Stimulated activated CD4-positive, alpha-beta T cell treated with anti-CD3 and anti-CD28 coated beads, Interleukin-15, amount 100 ng/mL, for 48 hours (primary cell): ENCODE measurements around the gene RIC8A.
A peak's percentile ranks its signal among the peaks of the same experiment; 100 is the strongest.

ENCODE experiments used
- DNase-seq, 2 donors: peaks; one replicate each; pipeline ENCODE4 v3.0.0-alpha.2; 2020; ENCODE audit warnings: low read depth in 2 of 2

Gene RIC8A

DNA sequence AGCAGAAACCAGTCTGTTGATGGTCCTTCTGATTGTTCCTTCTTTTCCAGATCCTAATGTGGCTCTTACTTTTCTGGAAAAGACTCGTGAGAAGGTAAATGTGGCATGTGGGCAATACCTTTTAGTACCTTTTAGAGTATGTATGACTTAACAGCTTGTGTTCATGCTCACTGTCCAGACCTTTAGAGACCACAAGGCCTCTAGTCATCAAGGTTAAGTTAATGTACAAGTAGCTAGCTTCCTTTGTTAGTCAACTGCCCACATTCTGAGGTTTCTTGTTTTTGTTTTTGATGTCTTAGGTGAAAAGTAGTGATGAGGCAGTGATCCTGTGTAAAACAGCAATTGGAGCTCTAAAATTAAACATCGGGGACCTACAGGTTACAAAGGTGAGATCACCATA lies 36.9 kb downstream of the RIC8A start:
- DNase-seq = no peak

DNA sequence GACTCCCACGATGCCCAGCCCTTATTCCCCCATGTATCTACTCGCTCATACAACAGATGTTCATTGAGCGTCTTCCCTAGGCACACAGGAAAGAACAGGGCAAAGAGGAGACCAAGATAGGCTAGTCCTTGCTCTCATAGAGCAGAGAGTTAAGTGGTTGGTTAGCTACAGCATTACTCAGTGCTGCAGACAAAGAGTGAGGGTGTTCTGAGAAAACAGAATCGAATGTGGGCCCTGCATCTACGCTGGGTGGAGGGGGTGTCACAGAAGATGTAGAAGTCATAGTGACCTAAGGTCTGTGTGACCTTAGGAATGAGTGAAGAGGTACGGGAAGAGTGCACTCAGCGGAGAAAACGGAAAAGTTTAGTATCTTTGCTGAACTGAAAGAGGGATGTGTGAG lies 41.6 kb downstream of the RIC8A start:
- DNase-seq = no peak

DNA sequence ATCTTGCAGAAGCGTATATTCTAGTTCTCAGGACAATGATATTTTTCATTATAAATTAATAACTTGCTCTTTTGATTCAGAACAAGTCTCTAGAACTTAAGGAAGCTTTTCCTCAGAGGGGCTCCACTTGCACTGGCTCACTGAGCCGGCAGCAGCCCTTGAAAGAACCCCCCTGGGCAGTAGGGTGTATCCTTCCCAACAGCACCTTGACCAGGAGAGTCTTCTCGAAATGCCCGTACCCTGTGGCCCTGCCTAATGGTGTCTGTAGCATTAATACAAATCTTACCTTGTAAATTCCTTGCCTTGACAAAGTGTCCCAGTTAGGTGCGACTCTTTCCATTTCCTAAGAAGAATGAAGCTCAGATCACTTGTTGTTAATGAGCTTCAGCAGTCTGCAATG lies 42.8 kb downstream of the RIC8A start:
- DNase-seq = no peak

DNA sequence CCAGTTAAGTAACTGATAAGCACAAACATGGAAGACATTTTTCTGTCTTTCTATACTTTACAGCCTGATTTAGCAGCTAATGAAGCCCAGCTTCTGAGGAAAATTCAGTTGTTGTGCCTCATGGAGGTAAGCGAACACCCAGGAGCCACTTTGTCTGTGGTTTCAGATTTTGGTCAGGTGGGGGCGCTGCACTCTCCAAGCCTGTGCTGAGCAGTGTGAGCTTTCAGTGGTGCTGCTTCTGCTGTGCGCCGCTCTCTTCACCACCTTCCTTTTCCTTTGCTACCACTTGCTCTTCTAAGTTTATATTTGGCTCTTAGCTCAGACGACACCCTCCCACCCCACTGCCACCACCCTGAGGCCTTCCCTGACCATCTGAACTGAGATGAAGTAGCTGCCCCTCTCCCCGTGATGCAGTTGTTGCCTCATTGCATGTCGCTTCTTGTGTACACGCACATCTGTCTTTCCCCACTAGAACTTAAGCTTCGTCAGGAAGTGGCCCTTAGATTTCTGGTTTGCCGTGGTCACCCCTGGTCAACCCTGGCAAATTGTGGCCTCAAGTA lies 43.3 kb downstream of the RIC8A start:
- DNase-seq = peak; percentile 51 to 75

DNA sequence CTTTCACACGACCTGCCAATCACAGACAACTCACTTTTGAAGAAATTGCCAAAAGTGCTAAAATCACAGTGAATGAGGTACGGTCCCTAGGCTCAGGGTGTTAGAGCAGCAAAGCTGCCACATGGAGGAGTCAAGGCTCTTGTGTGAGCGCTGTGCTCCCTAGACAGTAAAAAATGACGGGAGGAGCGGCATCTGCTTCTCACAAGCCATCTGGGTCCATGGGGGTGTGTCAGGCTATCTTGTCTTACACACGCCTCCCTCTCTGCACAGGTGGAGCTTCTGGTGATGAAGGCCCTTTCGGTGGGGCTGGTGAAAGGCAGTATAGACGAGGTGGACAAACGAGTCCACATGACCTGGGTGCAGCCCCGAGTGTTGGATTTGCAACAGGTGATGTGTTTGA lies 44.0 kb downstream of the RIC8A start:
- no peak for DNase-seq

DNA sequence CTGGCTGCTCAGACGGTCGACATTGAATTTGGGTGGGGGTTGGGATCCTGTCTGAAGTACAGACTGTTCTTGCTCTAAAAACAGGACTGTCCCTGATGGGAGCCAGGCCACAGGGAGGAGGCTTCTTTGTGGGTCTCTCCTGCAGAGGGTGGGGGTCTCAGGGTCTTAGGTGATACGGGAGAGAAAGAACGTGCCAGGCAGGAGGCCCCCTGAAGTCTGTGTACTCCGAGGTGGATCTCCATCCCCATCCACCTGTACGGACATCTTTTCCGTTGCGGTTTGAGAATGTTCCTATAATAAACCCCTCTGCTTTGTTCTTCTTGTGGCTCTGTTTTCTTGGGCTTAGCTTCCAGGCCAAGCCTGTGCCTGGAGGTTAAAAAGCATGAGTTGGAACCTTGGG lies 45.2 kb downstream of the RIC8A start:
- DNase-seq = no peak

DNA sequence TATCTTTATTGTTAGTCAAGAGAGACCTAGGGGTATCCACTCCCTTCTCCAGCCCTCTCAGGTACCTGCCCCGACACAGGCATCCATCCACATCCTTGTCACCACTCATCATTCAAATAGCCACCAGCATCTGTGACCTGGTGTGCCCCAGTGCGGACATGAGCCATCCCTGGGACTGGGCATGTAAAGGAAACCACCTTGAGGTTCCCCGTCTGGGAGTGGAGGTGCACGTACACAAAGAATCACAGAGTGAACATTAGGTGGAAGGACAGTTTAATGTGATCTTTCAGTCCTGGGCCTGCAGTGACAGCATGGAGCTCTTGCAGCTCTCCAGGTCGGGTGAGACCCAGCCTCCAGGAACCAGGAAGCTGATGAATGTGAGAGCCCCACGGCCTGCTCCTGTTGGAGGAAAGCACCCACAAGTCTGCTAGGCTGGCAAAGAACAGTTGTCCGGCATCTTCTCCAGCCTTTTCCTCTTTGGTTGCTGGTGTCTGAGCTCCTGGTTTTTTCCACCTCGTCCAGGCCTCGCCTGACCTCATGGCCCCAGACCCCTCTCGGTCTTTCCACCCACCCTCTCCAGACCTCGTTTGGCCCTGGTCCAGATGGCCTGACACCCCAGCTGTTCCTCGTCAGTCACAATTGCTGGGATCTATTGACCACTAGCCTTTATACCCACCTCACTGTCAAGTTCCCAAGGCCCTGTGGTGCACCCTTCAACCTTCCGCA lies 45.8 kb downstream of the RIC8A start:
- DNase-seq = no peak

DNA sequence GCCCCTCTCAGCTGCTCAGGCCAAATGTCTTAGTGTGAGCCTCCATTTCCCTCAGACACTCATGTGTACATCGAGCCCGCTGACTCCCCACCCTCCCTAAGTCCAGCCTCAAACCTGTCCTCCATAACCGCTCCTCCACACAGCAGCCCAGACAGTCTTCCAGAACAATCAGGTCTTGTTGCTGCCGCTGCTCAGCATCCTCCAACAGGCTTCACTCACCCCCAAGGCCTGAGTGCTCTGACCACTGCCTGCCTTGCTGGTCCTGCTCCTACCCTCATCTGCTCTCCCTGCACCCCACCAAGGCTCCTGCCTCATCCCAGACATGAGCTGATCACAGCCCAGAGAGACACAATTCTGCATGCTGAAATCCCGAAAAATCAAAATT lies 46.4 kb downstream of the RIC8A start:
- DNase-seq = no peak

DNA sequence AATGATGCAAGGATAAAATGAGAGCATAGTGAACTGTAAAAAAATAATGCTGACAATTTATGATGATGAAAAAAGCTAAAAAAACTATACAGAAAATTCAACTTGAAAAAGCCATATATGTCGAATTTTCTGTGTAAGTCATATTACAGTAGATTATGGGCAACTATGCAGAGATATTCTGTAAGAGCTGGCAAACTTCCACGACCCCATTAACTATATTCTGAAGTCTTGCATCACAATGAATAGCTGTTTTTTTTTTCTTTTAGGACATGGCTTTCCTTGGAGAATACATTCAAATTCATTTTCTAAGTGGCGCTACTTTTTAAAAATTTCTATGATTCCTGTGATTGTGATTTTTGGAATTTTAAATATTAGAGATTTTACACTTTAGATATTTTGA lies 47.7 kb downstream of the RIC8A start:
- no peak for DNase-seq

DNA sequence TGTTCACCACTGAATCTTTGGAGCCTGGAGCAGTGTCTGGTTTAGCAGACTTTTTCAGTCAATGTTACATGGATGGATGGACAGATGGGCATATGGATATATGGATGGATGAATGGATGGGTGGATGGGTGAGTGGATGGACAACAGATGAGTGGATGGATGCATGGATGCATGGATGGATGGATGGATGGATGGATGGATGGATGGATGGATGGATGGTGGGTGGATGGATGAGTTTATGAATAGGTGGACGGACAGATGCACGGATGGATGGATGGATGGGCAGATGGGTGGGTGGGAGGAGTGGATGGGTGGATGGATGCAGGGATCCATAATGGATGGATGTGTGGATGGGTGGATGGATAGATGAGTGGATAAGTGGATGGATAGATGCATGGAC lies 48.3 kb downstream of the RIC8A start:
- no peak for DNase-seq

DNA sequence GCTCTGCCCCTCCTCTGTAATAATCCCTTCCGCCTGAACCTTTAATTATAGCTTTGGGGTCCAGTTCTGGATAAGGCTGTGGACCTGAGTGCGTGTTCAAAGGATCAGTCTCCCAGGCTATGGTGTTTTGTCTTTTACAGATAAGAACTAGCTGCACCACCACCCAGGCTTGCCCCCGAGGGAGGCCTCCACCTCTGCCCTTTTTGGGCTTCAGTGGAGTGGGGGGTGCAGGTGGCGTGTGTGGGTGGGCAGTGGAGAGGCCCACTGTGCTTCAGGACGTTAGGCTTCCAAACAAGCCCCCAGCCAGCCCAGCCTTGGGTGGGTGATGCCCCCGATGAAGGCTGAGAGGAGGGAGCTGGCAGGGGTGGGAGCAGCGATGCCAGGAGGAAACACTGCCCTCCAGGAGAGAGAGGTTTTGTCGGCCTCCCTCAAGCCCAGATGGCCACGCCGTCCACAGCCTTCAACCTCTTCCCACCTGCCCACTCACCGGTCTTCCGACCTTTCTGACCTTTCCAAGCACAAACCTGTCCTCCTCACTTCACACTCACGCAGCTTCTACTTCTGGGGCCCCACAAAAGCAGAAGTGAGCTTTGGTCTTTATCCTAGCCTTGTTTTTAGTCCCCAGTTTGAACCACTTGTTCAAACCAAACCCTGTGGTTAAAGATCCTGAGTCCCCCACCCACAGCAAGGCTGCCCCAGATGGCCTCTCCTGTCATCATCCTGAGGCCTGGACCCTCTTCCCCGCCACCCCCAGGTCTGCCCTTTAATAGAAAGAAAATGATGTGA lies 49.6 kb downstream of the RIC8A start:
- no peak for DNase-seq

DNA sequence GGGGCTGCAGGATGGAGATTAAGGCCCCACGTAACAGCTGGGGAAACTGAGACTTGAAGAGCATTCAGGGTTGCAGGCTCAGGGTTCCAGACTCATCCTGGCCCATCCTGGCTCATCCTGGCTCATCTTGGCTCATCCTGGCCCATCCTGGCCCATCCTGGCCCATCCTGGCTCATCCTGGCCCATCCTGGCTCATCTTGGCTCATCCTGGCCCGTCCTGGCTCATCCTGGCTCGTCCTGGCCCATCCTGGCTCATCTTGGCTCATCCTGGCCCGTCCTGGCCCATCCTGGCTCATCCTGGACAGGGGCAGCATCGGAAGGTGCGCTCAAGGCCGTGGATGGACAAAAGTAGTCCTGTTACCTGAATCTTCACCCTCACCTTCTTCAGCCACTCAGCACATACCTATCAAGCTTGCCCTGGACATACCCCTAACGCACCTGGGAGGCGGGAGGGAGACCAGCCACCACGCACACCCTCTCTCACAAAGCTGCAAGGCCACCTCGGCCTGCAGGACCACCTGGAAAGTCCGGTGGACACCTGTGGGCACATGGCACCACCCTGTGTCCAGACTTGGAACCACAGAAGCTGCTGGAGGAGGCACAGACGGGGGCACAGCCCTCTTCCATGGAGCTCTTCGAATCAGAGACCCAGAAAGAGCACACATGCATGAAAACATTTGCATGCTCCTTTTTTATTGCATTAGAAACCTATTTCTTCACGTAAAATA lies 50.4 kb downstream of the RIC8A start:
- no peak for DNase-seq

DNA sequence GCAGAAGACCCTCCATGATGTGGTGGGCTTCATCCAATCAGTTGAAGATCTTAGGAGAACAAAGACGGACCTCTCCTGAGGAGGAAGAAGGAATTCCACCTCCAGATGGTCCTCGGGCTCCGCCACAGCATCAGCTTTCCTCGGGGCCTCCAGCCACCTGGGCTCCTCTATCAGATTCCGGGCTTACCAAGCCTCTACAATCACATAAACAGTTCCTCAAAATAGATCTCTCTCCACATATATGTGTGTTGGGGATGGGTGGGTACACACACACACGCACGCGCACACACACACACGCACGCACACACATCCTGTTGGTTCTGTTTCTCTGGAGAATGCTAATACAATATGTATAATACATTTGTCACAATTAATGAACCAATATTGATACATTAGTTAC lies 51.9 kb downstream of the RIC8A start:
- no peak for DNase-seq

DNA sequence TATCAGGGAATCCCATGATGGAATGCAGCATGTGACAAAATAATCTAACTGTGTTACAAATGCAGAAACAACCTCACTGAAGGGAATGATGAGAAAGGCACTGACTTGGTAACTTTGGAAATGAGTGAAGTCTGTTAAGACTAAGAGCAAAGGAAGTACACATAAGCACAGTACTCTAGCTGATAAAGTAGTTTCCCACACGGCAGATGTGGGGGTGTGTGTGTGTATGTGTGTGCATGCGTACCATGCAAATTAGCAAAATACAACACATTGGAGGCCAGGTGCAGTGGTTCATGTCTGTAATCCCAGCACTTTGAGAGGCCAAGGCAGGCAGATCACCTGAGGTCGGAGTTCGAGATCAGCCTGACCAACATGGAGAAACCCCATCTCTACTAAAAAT lies 54.1 kb downstream of the RIC8A start:
- DNase-seq = no peak
